ENCODE data around the gene HNRNPC. TPM values are rescaled to one million over a fixed set of nuclear protein-coding genes. Genes with fewer than 3 reads are reported as not detected.
A peak's percentile ranks its signal among the peaks of the same experiment; 100 is the strongest.

Gene HNRNPC
- total RNA-seq, 1 experiment from 2014 or later = 1,062 TPM

GRCh38 chr14:21308479-21309237 is 39.4 kb upstream of the HNRNPC start:
- Mint-ChIP-seq H3K36me3 (ENCODE audit: insufficient read depth in 1 of 3, low read depth in 3 of 3) (no peaks in the 10 kb centered on the region), H3K27ac (peak overlapping the region; percentile 98 to 99 (median 99)), H3K4me1 (peaks cover 26 to 30% of the 10 kb centered on the region in 2 experiments), H3K4me3 (peak overlapping the region; percentile 72 to 85), H3K27me3 (ENCODE audit: low read depth) (no peaks in the 10 kb centered on the region), H3K9me3 (no peaks in the 10 kb centered on the region)
- peak overlapping the region; percentile 89 for H3K9ac ChIP-seq (ENCODE audit: extremely low read depth, insufficient read length, low read length)
- no peak overlapping the region for H2BK20ac ChIP-seq (ENCODE audit: low read depth, low read length, poor library complexity, severe bottlenecking)
- H4K8ac ChIP-seq (replicated peaks; ENCODE audit: insufficient read length, low read depth, low read length) = no peak overlapping the region
- no peaks in the 10 kb centered on the region for H4K20me1 ChIP-seq (ENCODE audit: control insufficient read depth, insufficient read depth, insufficient read length)
- H3K4ac ChIP-seq (ENCODE audit: low read depth, low read length) = no peak overlapping the region; the same call in 1 of the 2 replicates
- H3K79me2 ChIP-seq (ENCODE audit: insufficient read depth, low read length) = no peaks in the 10 kb centered on the region
- peak overlapping the region; percentile 98 for H4K5ac ChIP-seq (ENCODE audit: insufficient read length, low read depth, low read length)
- DNase-seq = peak; percentile 99
- H3K79me1 ChIP-seq (ENCODE audit: insufficient read depth, low read depth, low read length, poor library complexity, severe bottlenecking) = no peaks in the 10 kb centered on the region
- no peak overlapping the region for H4K91ac ChIP-seq (ENCODE audit: insufficient read length, low read depth, low read length)
- no peak overlapping the region for H2AK5ac ChIP-seq (ENCODE audit: insufficient read length, low read length)
- 0 out of 2 replicates have a peak, but pooled peaks cover 2% of the 10 kb centered on the region for H3K4me1 ChIP-seq (ENCODE audit: insufficient read depth, low read length)
- peak overlapping the region; percentile 89 for H3K27ac ChIP-seq (ENCODE audit: insufficient read length, low read depth, low read length)
- no peak overlapping the region for H3K56ac ChIP-seq (ENCODE audit: insufficient read length, low read depth, low read length)
- peak overlapping the region; percentile 85 for H2BK12ac ChIP-seq (ENCODE audit: insufficient read length, low read depth, low read length)
- H2AFZ ChIP-seq (ENCODE audit: low read length) = no peak overlapping the region
- no peak overlapping the region for H2BK15ac ChIP-seq (ENCODE audit: low read depth, low read length)
- H3K14ac ChIP-seq (ENCODE audit: insufficient read depth, low read length) = peak overlapping the region; percentile 96; the same call in 1 of the 2 replicates
- H3K9me3 ChIP-seq (ENCODE audit: control insufficient read depth, low read depth, low read length) = no peaks in the 10 kb centered on the region
- no peak for TF ChIP-seq CTCF (conservative IDR thresholded peaks at IDR 0.05)
- peaks cover 3% of the 10 kb centered on the region for H3K23me2 ChIP-seq (ENCODE audit: insufficient read length, low read depth, low read length, poor library complexity, severe bottlenecking)
- peak overlapping the region; percentile 44 for H2BK120ac ChIP-seq (ENCODE audit: low read depth, low read length, poor library complexity, severe bottlenecking)
- peak overlapping the region; percentile 93 for H2BK5ac ChIP-seq (ENCODE audit: insufficient read length, low read length)
- H3K27me3 ChIP-seq (ENCODE audit: insufficient read depth, low read length) = no peaks in the 10 kb centered on the region
- H3K23ac ChIP-seq (ENCODE audit: insufficient read length, low read depth, low read length) = no peak overlapping the region
- peak overlapping the region; percentile 93 for H3K18ac ChIP-seq (ENCODE audit: insufficient read length, low read depth, low read length)
- peak overlapping the region; percentile 90 for H3K4me2 ChIP-seq (ENCODE audit: insufficient read depth, insufficient read length, low read length)
- H3T11ph ChIP-seq (ENCODE audit: low read length) = peak overlapping the region; percentile 57
- no CpG with 5 or more reads among the region's 16 CpGs for WGBS (ENCODE audit: extremely low coverage, insufficient read length, low lambda C conversion rate)

Measured in H9 (cell line).